ENCODE measurements around the gene DUSP22. TPM values are rescaled to one million over a fixed set of nuclear protein-coding genes. Genes with fewer than 3 reads are reported as not detected.
A peak's percentile ranks its signal among the peaks of the same experiment; 100 is the strongest.

DUSP22 gene
- total and polyA plus RNA-seq, 9 of the 15 experiments (the other 6 are each of a cell fraction or from before 2014, with no cell fraction given): 9.3 to 19.4 (median 11.8) TPM

GRCh38 chr6:291204-291696, 1.0 kb upstream of the DUSP22 start (continued):
- TF ChIP-seq JUND (IDR thresholded peaks at IDR 0.05; ENCODE audit: borderline replicate concordance, low read depth, low read length) (0 out of 2 replicates have a peak, but pooled peaks have one; percentile 1), JUND (tag; IDR thresholded peaks at IDR 0.05; ENCODE audit: borderline replicate concordance, low read depth, low read length) (peak; percentile 22; the same call in 1 of the 3 replicates), ZNF830 (CRISPR knock-in tag; IDR thresholded peaks at IDR 0.05) (0 out of 2 replicates have a peak, but pooled peaks have one; percentile 20), ZNF3 (CRISPR knock-in tag; IDR thresholded peaks at IDR 0.05) (no peak), ZKSCAN1 (IDR thresholded peaks at IDR 0.05; ENCODE audit: low read depth, low read length) (peak; percentile 88), SRF (CRISPR knock-in tag; IDR thresholded peaks at IDR 0.05) (no peak), FOXP1 (CRISPR knock-in tag; IDR thresholded peaks at IDR 0.05) (no peak), ETV1 (tag; conservative IDR thresholded peaks at IDR 0.05; ENCODE audit: low read depth) (0 out of 2 replicates have a peak, but pooled peaks have one; percentile 18), ZNF561 (CRISPR knock-in tag; conservative IDR thresholded peaks at IDR 0.05) (no peak), CBFB (CRISPR knock-in tag; IDR thresholded peaks at IDR 0.05) (peak; percentile 42; the same call in 1 of the 2 replicates), MIER1 (IDR thresholded peaks at IDR 0.05; ENCODE audit: low read depth) (peak; percentile 64; the same call in 1 of the 2 replicates), FOXM1 (IDR thresholded peaks at IDR 0.05; ENCODE audit: low read depth) (no peak), FOXM1 (CRISPR knock-in tag; IDR thresholded peaks at IDR 0.05; ENCODE audit: low read depth) (0 out of 2 replicates have a peak, but pooled peaks have one; percentile 46), ATF3 (IDR thresholded peaks at IDR 0.05) (peak; percentile 45), ATF3 (CRISPR knock-in tag; conservative IDR thresholded peaks at IDR 0.05) (no peak), CGGBP1 (CRISPR knock-in tag; IDR thresholded peaks at IDR 0.05) (no peak), ZNF507 (tag; conservative IDR thresholded peaks at IDR 0.05) (no peak)
- TF ChIP-seq, protein P1, sequence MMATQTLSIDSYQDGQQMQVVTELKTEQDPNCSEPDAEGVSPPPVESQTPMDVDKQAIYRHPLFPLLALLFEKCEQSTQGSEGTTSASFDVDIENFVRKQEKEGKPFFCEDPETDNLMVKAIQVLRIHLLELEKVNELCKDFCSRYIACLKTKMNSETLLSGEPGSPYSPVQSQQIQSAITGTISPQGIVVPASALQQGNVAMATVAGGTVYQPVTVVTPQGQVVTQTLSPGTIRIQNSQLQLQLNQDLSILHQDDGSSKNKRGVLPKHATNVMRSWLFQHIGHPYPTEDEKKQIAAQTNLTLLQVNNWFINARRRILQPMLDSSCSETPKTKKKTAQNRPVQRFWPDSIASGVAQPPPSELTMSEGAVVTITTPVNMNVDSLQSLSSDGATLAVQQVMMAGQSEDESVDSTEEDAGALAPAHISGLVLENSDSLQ (IDR thresholded peaks at IDR 0.05): 0 out of 2 replicates have a peak, but pooled peaks have one; percentile 12
